GM12878 (cell line): ENCODE measurements around the gene MATN3. TPM values are rescaled to one million over a fixed set of nuclear protein-coding genes. Genes with fewer than 3 reads are reported as not detected.
A peak's percentile ranks its signal among the peaks of the same experiment; 100 is the strongest.

Source experiments
- CBX3 ChIP-seq: fragments of 200-600 bp; sonication (generic); IDR thresholded peaks from 2 replicates; pipeline ENCODE4 v1.6.1; 2016; ENCODE audit warnings: low read depth, borderline replicate concordance
- CEBPB ChIP-seq, 2 experiments: fragments of 150-350 bp in 1 of 2; IDR thresholded peaks; 2 replicates each; pipeline ENCODE4 v1.6.1; 2012 to 2014; ENCODE audit warnings: low read depth in 2 of 2, low read length in 2 of 2, borderline replicate concordance in 1 of 2, inconsistent platforms in 1 of 2
- CHD1 ChIP-seq: IDR thresholded peaks from 2 replicates; pipeline ENCODE4 v1.6.1; 2012; ENCODE audit warnings: low read depth, low read length, improper control_type of control experiment
- CREM ChIP-seq: IDR thresholded peaks from 2 replicates; pipeline ENCODE4 v1.6.1; 2014; ENCODE audit warnings: antibody characterized with exemption, low read depth
- EP300 ChIP-seq, 2 experiments: fragments of 150-350 bp in 1 of 2; IDR thresholded peaks; 2 replicates each; pipeline ENCODE4 v1.6.1; 2011 to 2012; ENCODE audit warnings: low read depth in 2 of 2, low read length in 2 of 2, borderline replicate concordance in 1 of 2, improper control_type of control experiment in 1 of 2, inconsistent platforms in 1 of 2; ENCODE audit not compliant: control insufficient read depth in 1 of 2
- EZH2 ChIP-seq: IDR thresholded peaks from 2 replicates; pipeline ENCODE4 v1.6.1; 2012; ENCODE audit warnings: low read depth, mild to moderate bottlenecking, control low read depth, inconsistent platforms, low read length, borderline replicate concordance; ENCODE audit not compliant: control insufficient read depth
- FOS ChIP-seq: IDR thresholded peaks from 3 replicates; pipeline ENCODE4 v1.6.1; 2011; ENCODE audit warnings: borderline replicate concordance; ENCODE audit not compliant: insufficient read length; ENCODE audit errors: extremely low read depth
- FOXM1 ChIP-seq: IDR thresholded peaks from 2 replicates; pipeline ENCODE4 v1.6.1; 2012; ENCODE audit warnings: low read depth, mild to moderate bottlenecking, inconsistent platforms, low read length, moderate library complexity
- LARP7 ChIP-seq: fragments of 450-650 bp; IDR thresholded peaks from 2 replicates; pipeline ENCODE4 v1.6.1; 2017; ENCODE audit warnings: mild to moderate bottlenecking
- MEF2A ChIP-seq: IDR thresholded peaks from 2 replicates; pipeline ENCODE4 v1.6.1; 2011; ENCODE audit warnings: low read depth, mild to moderate bottlenecking, low read length, moderate library complexity; ENCODE audit not compliant: insufficient read depth
- MLLT1 ChIP-seq: fragments of 450-650 bp; IDR thresholded peaks from 2 replicates; pipeline ENCODE4 v1.6.1; 2016; ENCODE audit warnings: mild to moderate bottlenecking
- MXI1 ChIP-seq: fragments of 150-350 bp; IDR thresholded peaks from 2 replicates; pipeline ENCODE4 v1.6.1; 2011; ENCODE audit warnings: low read depth, mild to moderate bottlenecking, inconsistent platforms, low read length, improper control_type of control experiment
- NR2C2 ChIP-seq: IDR thresholded peaks from 2 replicates; pipeline ENCODE4 v1.6.1; 2011; ENCODE audit warnings: borderline replicate concordance, low read depth; ENCODE audit not compliant: control insufficient read depth, insufficient read length
- PAX5 ChIP-seq: IDR thresholded peaks from 2 replicates; pipeline ENCODE4 v1.6.1; 2011; ENCODE audit warnings: low read depth, low read length, borderline replicate concordance
- PAX8 ChIP-seq: fragments of 450-650 bp; IDR thresholded peaks from 2 replicates; pipeline ENCODE4 v1.6.1; 2017; ENCODE audit warnings: mild to moderate bottlenecking, moderate library complexity
- POLR2A ChIP-seq: IDR thresholded peaks from 2 replicates; pipeline ENCODE4 v1.6.1; 2011; ENCODE audit warnings: low read depth, mild to moderate bottlenecking, low read length
- POLR2AphosphoS5 ChIP-seq: IDR thresholded peaks from 2 replicates; pipeline ENCODE4 v1.6.1; 2011; ENCODE audit warnings: mild to moderate bottlenecking, low read length, inconsistent platforms
- RUNX3 ChIP-seq: IDR thresholded peaks from 2 replicates; pipeline ENCODE4 v1.6.1; 2012; ENCODE audit warnings: low read length, inconsistent platforms
- SIN3A ChIP-seq: IDR thresholded peaks from 2 replicates; pipeline ENCODE4 v1.6.1; 2012; ENCODE audit warnings: low read depth, low read length, improper control_type of control experiment
- SMAD1 ChIP-seq: fragments of 450-650 bp; IDR thresholded peaks from 2 replicates; pipeline ENCODE4 v1.6.1; 2018; ENCODE audit warnings: mild to moderate bottlenecking, low read depth; ENCODE audit not compliant: partially characterized antibody
- SMAD5 ChIP-seq: IDR thresholded peaks from 2 replicates; pipeline ENCODE4 v1.6.1; 2016; ENCODE audit warnings: antibody characterized with exemption, low read depth
- STAT1 ChIP-seq: fragments of 450-650 bp; conservative IDR thresholded peaks from 2 replicates; pipeline ENCODE4 v1.6.1; 2014; ENCODE audit warnings: antibody characterized with exemption, mild to moderate bottlenecking
- STAT3 ChIP-seq: IDR thresholded peaks from 2 replicates; pipeline ENCODE4 v1.6.1; 2011; ENCODE audit warnings: low read depth, low read length, improper control_type of control experiment
- YBX1 ChIP-seq: fragments of 450-650 bp; IDR thresholded peaks from 2 replicates; pipeline ENCODE4 v1.6.1; 2016; ENCODE audit warnings: antibody characterized with exemption
- YY1 ChIP-seq: IDR thresholded peaks from 2 replicates; pipeline ENCODE4 v1.6.1; 2011; ENCODE audit warnings: low read depth, mild to moderate bottlenecking, low read length
- ZBTB33 ChIP-seq: fragments of 450-650 bp; IDR thresholded peaks from 2 replicates; pipeline ENCODE4 v1.6.1; 2017; ENCODE audit warnings: mild to moderate bottlenecking
- ZNF24 ChIP-seq: fragments of 450-650 bp; IDR thresholded peaks from 2 replicates; pipeline ENCODE4 v1.6.1; 2017; ENCODE audit warnings: antibody characterized with exemption, mild to moderate bottlenecking
- ZNF274 ChIP-seq: IDR thresholded peaks from one replicate; pipeline ENCODE4 v1.8.0; 2011; ENCODE audit not compliant: insufficient read length, insufficient read depth
- polyA plus RNA-seq, 11 experiments: library from polyadenylated mRNA; depleted of rRNA in 4 of 11; unstranded in 6 of 11; stranded (reverse) in 5 of 11; fragments of >200 nt; fragmentation: Nextera tagmentation in 4 of 11; fragmentation: Illumina TruSeq in 1 of 11; extraction: Ambion mirVana in 4 of 11; extraction: Trizol in 1 of 11; gene quantifications; 1 replicate in 1 of 11; 2 replicates in 10 of 11; pipeline versions ENCODE4 v1.2.1 to v1.2.3, GENCODE V29; 2011 to 2016; ENCODE audit warnings: inconsistent platforms in 2 of 11, missing spikeins in 2 of 11, low read depth in 1 of 11
- total RNA-seq, 4 experiments: library from RNA; depleted of rRNA in 3 of 4; stranded (reverse); fragments of >200 nt in 3 of 4; fragmentation: Illumina TruSeq in 1 of 4; extraction: Trizol in 1 of 4; gene quantifications; 2 replicates each; pipeline versions ENCODE4 v1.2.1 to v1.2.3, GENCODE V29; 2013 to 2021
- TF ChIP-seq, protein P1 (sequence below): IDR thresholded peaks from 2 replicates; pipeline ENCODE4 v1.6.1; 2011; ENCODE audit warnings: mild to moderate bottlenecking, low read depth, low read length, moderate library complexity; ENCODE audit not compliant: insufficient replicate concordance

The MATN3 gene
- total and polyA plus RNA-seq, 10 of the 15 experiments (the other 5 are each of a cell fraction or from before 2014, with no cell fraction given): 0.09 TPM; not detected in 9

DNA sequence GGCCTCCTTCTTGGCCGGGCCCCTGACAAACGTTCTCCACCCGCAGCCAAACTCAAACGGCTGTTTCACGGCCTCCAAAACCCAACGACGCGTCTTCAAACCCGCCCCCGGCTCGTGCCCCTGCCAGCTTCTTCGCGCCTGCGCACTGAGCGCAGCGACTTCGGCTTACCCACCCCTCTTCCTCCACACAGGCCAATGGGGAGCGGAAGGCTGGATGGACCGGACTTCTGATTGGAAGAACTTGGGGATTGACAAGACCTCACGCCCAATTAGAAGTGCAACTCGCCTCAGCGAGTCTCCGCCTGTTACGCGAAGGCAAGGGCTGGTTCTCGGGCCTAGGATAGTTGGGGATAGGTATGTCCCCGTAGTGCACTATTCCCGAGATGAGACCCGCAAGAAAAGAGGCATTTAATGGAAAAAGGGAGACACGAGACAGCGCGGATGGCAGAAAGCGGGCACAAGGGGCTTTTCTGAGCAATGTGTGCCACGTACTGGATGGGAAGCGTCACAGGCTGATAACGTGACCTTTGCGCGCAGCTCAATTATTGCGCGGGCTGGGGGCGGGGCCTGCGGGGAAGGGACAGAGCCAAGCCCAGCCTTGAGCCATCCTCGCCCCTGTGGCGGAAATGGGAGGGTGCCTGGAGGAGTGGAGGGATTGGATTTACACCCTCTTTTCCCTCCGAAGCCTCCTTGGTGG, 39.2 kb upstream of the MATN3 start, which contains the start of gene LAPTM4A (continued):
- TF ChIP-seq ZNF274 (no peak), SMAD5 (peak; percentile 32; the same call in 1 of the 2 replicates), CREM (peak; percentile 97), POLR2A (peak; percentile 83), CBX3 (no peak), NR2C2 (no peak), ZBTB33 (0 out of 2 replicates have a peak, but pooled peaks have one; percentile 59), SMAD1 (no peak), PAX5 (no peak), POLR2AphosphoS5 (peak; percentile 84), STAT3 (no peak), YY1 (peak; percentile 6; the same call in 1 of the 2 replicates), MXI1 (peak; percentile 23), FOXM1 (no peak), MEF2A (no peak), PAX8 (no peak), STAT1 (0 out of 2 replicates have a peak, but pooled peaks have one; percentile 42), RUNX3 (peak; percentile 37; the same call in 1 of the 2 replicates), LARP7 (0 out of 2 replicates have a peak, but pooled peaks have one; percentile 44), FOS (peak; percentile 94), ZNF24 (no peak), EP300 (IDR thresholded peaks at IDR 0.05; ENCODE audit: borderline replicate concordance in 1 of 2, control insufficient read depth in 1 of 2, low read depth in 2 of 2, low read length in 2 of 2) (0 out of 4 replicates have a peak, but pooled peaks of 1 of the 2 experiments have one; percentile 38), CHD1 (no peak), EZH2 (no peak), SIN3A (peak; percentile 77; the same call in 1 of the 2 replicates), YBX1 (no peak), CEBPB (IDR thresholded peaks at IDR 0.05; ENCODE audit: borderline replicate concordance in 1 of 2, low read depth in 2 of 2, low read length in 2 of 2) (no peak), MLLT1 (peak; percentile 77)
- TF ChIP-seq, protein P1, sequence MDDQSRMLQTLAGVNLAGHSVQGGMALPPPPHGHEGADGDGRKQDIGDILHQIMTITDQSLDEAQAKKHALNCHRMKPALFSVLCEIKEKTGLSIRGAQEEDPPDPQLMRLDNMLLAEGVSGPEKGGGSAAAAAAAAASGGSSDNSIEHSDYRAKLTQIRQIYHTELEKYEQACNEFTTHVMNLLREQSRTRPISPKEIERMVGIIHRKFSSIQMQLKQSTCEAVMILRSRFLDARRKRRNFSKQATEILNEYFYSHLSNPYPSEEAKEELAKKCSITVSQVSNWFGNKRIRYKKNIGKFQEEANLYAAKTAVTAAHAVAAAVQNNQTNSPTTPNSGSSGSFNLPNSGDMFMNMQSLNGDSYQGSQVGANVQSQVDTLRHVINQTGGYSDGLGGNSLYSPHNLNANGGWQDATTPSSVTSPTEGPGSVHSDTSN: peak; percentile 95
